ENCODE measurements around the gene EPHA2.
"Not testable (repeated sequence)": the region's sequence is repeated elsewhere in the genome, so short reads cannot be mapped to it uniquely, and the experiment has no call there.

EPHA2 gene

GRCh38 chr1:16110456-16110855, 45.4 kb downstream of the EPHA2 start:
- H3K4me3 ChIP-seq = no peak overlapping the region
- TF ChIP-seq CTCF (IDR thresholded peaks at IDR 0.05) = no peak
- no peak overlapping the region for H3K27ac ChIP-seq

GRCh38 chr1:16109571-16109970, 46.3 kb downstream of the EPHA2 start:
- no peak for DNase-seq (ENCODE audit: low spot score)
- Histone ChIP-seq H3K27ac (no peak overlapping the region), H3K4me3 (no peak overlapping the region)
- no peak for TF ChIP-seq CTCF (IDR thresholded peaks at IDR 0.05)

More at GRCh38 chr1:16110456-16110855, 45.4 kb downstream of the EPHA2 start:
- DNase-seq (ENCODE audit: low spot score) = no peak

- DNase-seq (ENCODE audit: low spot score) = not testable (repeated sequence)
These were observed 48.8 kb downstream of the EPHA2 start for GRCh38 chr1:16107039-16107438.

GRCh38 chr1:16101623-16102022, 54.2 kb downstream of the EPHA2 start:
- no peak overlapping the region for H3K27ac ChIP-seq
- DNase-seq (ENCODE audit: low spot score) = no peak
- no peak overlapping the region for H3K4me3 ChIP-seq
- no peak for TF ChIP-seq CTCF (IDR thresholded peaks at IDR 0.05)

More at GRCh38 chr1:16107039-16107438, 48.8 kb downstream of the EPHA2 start:
- not testable (repeated sequence) for H3K4me3 ChIP-seq, H3K27ac ChIP-seq

- TF ChIP-seq CTCF (IDR thresholded peaks at IDR 0.05) = no peak
- DNase-seq (ENCODE audit: low spot score) = no peak
- Histone ChIP-seq H3K4me3 (no peak overlapping the region), H3K27ac (no peak overlapping the region)
These were observed 56.5 kb downstream of the EPHA2 start for GRCh38 chr1:16099412-16099811.

- TF ChIP-seq CTCF (IDR thresholded peaks at IDR 0.05) = no peak
- H3K4me3 ChIP-seq = no peak overlapping the region
- DNase-seq (ENCODE audit: low spot score) = no peak
- no peak overlapping the region for H3K27ac ChIP-seq
These were observed 60.4 kb downstream of the EPHA2 start for GRCh38 chr1:16095447-16095846.

GRCh38 chr1:16094453-16095158, 61.3 kb downstream of the EPHA2 start:
- TF ChIP-seq CTCF (IDR thresholded peaks at IDR 0.05) = no peak
- H3K4me3 ChIP-seq = no peak overlapping the region
- no peak overlapping the region for H3K27ac ChIP-seq
- DNase-seq (ENCODE audit: low spot score) = no peak

Data from coronary artery (tissue), 2 donors.